WTC11 (cell line): ENCODE measurements around the gene ZDHHC7. TPM values are rescaled to one million over a fixed set of nuclear protein-coding genes. Genes with fewer than 3 reads are reported as not detected.

ENCODE experiments used
- ATAC-seq: fragments of 200-7000 bp; cut with Tn5 transposase; 2 replicates; pipeline ENCODE4 v1.10.0; 2021; ENCODE audit warnings: mild to moderate bottlenecking, moderate library complexity
- CTCF ChIA-PET: fragments of 300-600 bp; sonication (Branson Sonifier 250); formaldehyde crosslinking; loops from one replicate; lab custom pipeline; 2021; ENCODE audit warnings: antibody characterized with exemption; lab: Charles Lee
- POLR2A ChIA-PET: fragments of 350-600 bp; sonication (Branson Sonifier 250); formaldehyde crosslinking; loops from one replicate; lab custom pipeline; 2021; ENCODE audit warnings: antibody characterized with exemption; lab: Charles Lee
- DNase-seq: peaks from one replicate; pipeline ENCODE4 v3.0.0; 2021; ENCODE audit warnings: low spot score
- H3K27ac Mint-ChIP-seq: 2 replicates; pipeline ENCODE4 v1.8.0; 2021; ENCODE audit warnings: mixed read lengths
- H3K27me3 Mint-ChIP-seq: 2 replicates; pipeline ENCODE4 v1.8.0; 2021; ENCODE audit warnings: low read depth, mild to moderate bottlenecking, moderate library complexity, mixed read lengths
- H3K36me3 Mint-ChIP-seq: 2 replicates; pipeline ENCODE4 v1.8.0; 2021; ENCODE audit warnings: mixed read lengths
- H3K4me1 Mint-ChIP-seq: 2 replicates; pipeline ENCODE4 v1.8.0; 2022; ENCODE audit warnings: mixed read lengths
- H3K4me3 Mint-ChIP-seq: 2 replicates; pipeline ENCODE4 v1.8.0; 2021; ENCODE audit warnings: mild to moderate bottlenecking, moderate library complexity, mixed read lengths
- H3K9me3 Mint-ChIP-seq: 2 replicates; pipeline ENCODE4 v1.8.0; 2021; ENCODE audit warnings: mixed read lengths
- CBFB ChIP-seq: sonication (generic); formaldehyde crosslinking; IDR thresholded peaks from 2 replicates; pipeline ENCODE4 v1.8.1; 2022; ENCODE audit warnings: mild to moderate bottlenecking, low read depth, missing genetic modification reagents
- CREM ChIP-seq: sonication (generic); formaldehyde crosslinking; IDR thresholded peaks from 2 replicates; pipeline ENCODE4 v1.8.1; 2022; ENCODE audit warnings: mild to moderate bottlenecking, missing genetic modification reagents, moderate library complexity
- FOXK1 ChIP-seq: sonication (generic); formaldehyde crosslinking; IDR thresholded peaks from 2 replicates; pipeline ENCODE4 v1.8.0; 2022; ENCODE audit warnings: mild to moderate bottlenecking, moderate library complexity, missing genetic modification reagents
- FOXP1 ChIP-seq: sonication (generic); formaldehyde crosslinking; IDR thresholded peaks from 2 replicates; pipeline ENCODE4 v1.8.0; 2022; ENCODE audit warnings: missing genetic modification reagents, mild to moderate bottlenecking, moderate library complexity, borderline replicate concordance
- HMGA2 ChIP-seq: fragments of 250-450 bp; sonication (Bioruptor Pico); IDR thresholded peaks from 2 replicates; pipeline ENCODE4 v1.4.0; 2021; ENCODE audit warnings: mild to moderate bottlenecking, moderate library complexity
- JUN ChIP-seq: sonication (generic); formaldehyde crosslinking; IDR thresholded peaks from 2 replicates; pipeline ENCODE4 v1.8.0; 2023; ENCODE audit warnings: mild to moderate bottlenecking, missing genetic modification reagents
- NFATC4 ChIP-seq: fragments of 250-450 bp; sonication (Bioruptor Pico); IDR thresholded peaks from 2 replicates; pipeline ENCODE4 v1.9.0; 2021; ENCODE audit warnings: mild to moderate bottlenecking
- NR2C2 ChIP-seq: sonication (generic); formaldehyde crosslinking; IDR thresholded peaks from 2 replicates; pipeline ENCODE4 v1.8.0; 2022; ENCODE audit warnings: mild to moderate bottlenecking, missing genetic modification reagents
- OVOL2 ChIP-seq: fragments of 250-450 bp; sonication (Bioruptor Pico); IDR thresholded peaks from 2 replicates; pipeline ENCODE4 v1.9.0; 2021; ENCODE audit warnings: mild to moderate bottlenecking, borderline replicate concordance
- SMAD3 ChIP-seq: sonication (generic); formaldehyde crosslinking; IDR thresholded peaks from 2 replicates; pipeline ENCODE4 v1.8.0; 2022; ENCODE audit warnings: missing genetic modification reagents, mild to moderate bottlenecking, borderline replicate concordance
- TCF7 ChIP-seq: sonication (generic); formaldehyde crosslinking; IDR thresholded peaks from 2 replicates; pipeline ENCODE4 v1.8.0; 2022; ENCODE audit warnings: mild to moderate bottlenecking, low read depth, missing genetic modification reagents, moderate library complexity
- ZNF219 ChIP-seq: sonication (generic); formaldehyde crosslinking; IDR thresholded peaks from 2 replicates; pipeline ENCODE4 v1.8.0; 2023; ENCODE audit warnings: missing genetic modification reagents, mild to moderate bottlenecking, borderline replicate concordance
- ZNF232 ChIP-seq: sonication (generic); formaldehyde crosslinking; IDR thresholded peaks from 2 replicates; pipeline ENCODE4 v1.8.0; 2022; ENCODE audit warnings: mild to moderate bottlenecking, missing genetic modification reagents
- total RNA-seq: library from RNA; stranded (reverse); gene quantifications from 3 replicates; pipeline ENCODE4 v1.2.3, GENCODE V29; 2021
- TF ChIP-seq, protein P1 (sequence below): sonication (generic); formaldehyde crosslinking; IDR thresholded peaks from 2 replicates; pipeline ENCODE4 v1.8.0; 2022; ENCODE audit warnings: mild to moderate bottlenecking, missing genetic modification reagents
- TF ChIP-seq, protein P2 (sequence below): sonication (generic); formaldehyde crosslinking; IDR thresholded peaks from 2 replicates; pipeline ENCODE4 v1.8.1; 2022; ENCODE audit warnings: missing genetic modification reagents, borderline replicate concordance
- TF ChIP-seq, protein P3 (sequence below): sonication (generic); formaldehyde crosslinking; IDR thresholded peaks from 2 replicates; pipeline ENCODE4 v1.8.1; 2023; ENCODE audit warnings: mild to moderate bottlenecking, missing genetic modification reagents, moderate library complexity
- TF ChIP-seq, protein P4 (sequence below): fragments of 200-600 bp; IDR thresholded peaks from 2 replicates; pipeline ENCODE4 v1.8.0; 2022; ENCODE audit warnings: antibody characterized with exemption
- TF ChIP-seq, protein P5 (sequence below): sonication (generic); formaldehyde crosslinking; IDR thresholded peaks from 2 replicates; pipeline ENCODE4 v1.8.1; 2023; ENCODE audit warnings: mild to moderate bottlenecking, missing genetic modification reagents

Gene ZDHHC7
- total RNA-seq, 1 experiment from 2014 or later = 38.7 TPM

DNA sequence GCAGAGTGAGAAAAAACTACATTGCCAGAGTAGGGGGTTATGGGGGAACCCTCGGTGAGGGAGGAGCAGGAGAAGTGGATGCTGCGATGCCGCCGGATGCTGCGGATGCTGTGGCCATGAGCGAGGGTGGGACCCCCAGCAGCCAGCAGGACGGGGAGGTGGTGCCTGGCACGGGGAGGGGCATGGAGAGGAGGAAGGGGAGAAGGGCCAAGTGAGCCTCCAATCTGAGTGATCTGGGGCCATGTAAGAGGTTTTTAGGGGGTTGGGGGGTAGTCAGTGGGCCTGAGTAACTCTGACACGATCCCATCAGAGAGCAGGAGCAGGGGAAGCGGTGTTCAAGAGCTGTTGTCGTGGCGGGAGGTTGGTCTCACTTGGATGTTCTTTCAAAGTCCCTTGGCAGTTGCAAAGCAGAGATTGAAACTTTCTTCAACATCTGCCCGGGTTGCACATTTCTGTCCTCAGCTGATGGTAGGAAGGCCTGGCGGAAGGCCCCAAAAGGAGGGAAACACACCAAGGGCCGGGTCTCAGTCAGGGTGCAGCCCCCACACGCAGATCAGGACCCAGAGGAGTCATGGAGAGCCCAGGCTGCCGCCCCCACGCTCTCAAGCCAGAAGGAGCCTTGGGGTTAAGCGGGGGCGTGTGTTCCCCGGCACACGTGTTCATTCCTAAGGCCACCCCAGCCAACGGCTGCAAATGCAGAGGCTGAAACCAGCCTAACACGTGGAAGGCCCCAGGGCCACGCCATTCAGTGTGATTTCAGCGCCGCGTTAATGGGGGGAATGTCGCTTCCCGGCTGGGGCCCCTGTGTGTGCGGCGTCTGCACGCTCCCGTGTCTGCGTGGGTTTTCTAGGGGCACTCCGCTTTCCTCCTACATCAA is 81.7 kb downstream of the ZDHHC7 start (continued):
- TF ChIP-seq TCF7 (CRISPR knock-in tag) = no peak
- TF ChIP-seq, protein P1, sequence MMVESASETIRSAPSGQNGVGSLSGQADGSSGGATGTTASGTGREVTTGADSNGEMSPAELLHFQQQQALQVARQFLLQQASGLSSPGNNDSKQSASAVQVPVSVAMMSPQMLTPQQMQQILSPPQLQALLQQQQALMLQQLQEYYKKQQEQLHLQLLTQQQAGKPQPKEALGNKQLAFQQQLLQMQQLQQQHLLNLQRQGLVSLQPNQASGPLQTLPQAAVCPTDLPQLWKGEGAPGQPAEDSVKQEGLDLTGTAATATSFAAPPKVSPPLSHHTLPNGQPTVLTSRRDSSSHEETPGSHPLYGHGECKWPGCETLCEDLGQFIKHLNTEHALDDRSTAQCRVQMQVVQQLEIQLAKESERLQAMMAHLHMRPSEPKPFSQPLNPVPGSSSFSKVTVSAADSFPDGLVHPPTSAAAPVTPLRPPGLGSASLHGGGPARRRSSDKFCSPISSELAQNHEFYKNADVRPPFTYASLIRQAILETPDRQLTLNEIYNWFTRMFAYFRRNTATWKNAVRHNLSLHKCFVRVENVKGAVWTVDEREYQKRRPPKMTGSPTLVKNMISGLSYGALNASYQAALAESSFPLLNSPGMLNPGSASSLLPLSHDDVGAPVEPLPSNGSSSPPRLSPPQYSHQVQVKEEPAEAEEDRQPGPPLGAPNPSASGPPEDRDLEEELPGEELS (CRISPR knock-in tag) = no peak
- TF ChIP-seq OVOL2 = no peak
- TF ChIP-seq CREM (CRISPR knock-in tag) = no peak
- TF ChIP-seq, protein P2, sequence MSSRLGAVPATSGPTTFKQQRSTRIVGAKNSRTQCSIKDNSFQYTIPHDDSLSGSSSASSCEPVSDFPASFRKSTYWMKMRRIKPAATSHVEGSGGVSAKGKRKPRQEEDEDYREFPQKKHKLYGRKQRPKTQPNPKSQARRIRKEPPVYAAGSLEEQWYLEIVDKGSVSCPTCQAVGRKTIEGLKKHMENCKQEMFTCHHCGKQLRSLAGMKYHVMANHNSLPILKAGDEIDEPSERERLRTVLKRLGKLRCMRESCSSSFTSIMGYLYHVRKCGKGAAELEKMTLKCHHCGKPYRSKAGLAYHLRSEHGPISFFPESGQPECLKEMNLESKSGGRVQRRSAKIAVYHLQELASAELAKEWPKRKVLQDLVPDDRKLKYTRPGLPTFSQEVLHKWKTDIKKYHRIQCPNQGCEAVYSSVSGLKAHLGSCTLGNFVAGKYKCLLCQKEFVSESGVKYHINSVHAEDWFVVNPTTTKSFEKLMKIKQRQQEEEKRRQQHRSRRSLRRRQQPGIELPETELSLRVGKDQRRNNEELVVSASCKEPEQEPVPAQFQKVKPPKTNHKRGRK = no peak
- no peak for TF ChIP-seq JUN

DNA sequence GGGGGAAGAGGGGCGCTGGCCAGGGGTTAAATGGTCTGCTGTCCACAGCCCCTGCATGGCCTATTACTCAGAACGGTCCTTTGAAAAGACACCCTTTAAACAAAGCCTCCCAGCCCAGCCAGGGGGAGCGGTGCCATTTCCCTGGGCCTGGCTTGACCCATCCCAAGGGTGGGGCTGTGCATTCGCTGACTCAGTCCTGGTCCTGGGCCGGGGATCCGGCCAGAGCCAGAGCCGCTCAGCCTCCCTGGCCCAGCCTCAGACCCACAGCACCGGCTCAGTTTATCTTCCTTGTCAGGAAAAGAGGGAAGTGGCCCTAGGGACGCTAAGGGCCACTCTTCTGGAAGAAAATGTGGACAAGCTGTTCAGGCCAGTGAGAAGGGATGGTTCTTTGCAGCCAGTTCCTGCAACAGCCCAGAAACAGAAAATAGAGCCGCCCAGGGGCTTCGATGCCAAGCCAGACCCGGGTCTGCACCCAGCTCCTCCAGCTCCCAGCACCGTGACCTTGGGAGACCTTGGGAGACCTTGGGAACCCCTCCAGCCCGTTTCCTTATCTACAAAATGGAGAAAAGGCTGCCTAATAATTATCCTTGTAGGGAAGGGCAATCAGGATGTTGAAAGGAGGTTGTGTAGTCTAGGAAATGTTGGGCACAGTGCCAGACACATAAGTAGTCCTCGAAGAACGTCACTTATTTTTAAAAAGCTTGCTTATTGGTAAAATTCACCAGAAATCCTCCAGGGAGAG is 82.5 kb downstream of the ZDHHC7 start:
- ATAC-seq = no peak
- ChIA-PET CTCF (interaction anchor here (1.4 to 6.7 kb wide), 3 partner anchors 24 to 42 kb away, joined by 4 to 139 read pairs (median 9); no protein-coding TSS in a partner anchor), POLR2A (no interaction called here)
- Mint-ChIP-seq H3K9me3 (peaks cover 4% of the 10 kb centered on the region), H3K4me1 (peaks cover 14% of the 10 kb centered on the region), H3K27me3 (no peaks in the 10 kb centered on the region), H3K4me3 (no peak overlapping the region), H3K27ac (no peak overlapping the region), H3K36me3 (no peaks in the 10 kb centered on the region)
- DNase-seq = no peak
- TF ChIP-seq ZNF219 (CRISPR knock-in tag) = no peak
- TF ChIP-seq NFATC4 (CRISPR knock-in tag) = no peak
- TF ChIP-seq CBFB = no peak
- TF ChIP-seq FOXK1 = no peak
- TF ChIP-seq, protein P3, sequence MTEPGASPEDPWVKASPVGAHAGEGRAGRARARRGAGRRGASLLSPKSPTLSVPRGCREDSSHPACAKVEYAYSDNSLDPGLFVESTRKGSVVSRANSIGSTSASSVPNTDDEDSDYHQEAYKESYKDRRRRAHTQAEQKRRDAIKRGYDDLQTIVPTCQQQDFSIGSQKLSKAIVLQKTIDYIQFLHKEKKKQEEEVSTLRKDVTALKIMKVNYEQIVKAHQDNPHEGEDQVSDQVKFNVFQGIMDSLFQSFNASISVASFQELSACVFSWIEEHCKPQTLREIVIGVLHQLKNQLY (CRISPR knock-in tag) = no peak
- TF ChIP-seq, protein P1 (CRISPR knock-in tag) = no peak

DNA sequence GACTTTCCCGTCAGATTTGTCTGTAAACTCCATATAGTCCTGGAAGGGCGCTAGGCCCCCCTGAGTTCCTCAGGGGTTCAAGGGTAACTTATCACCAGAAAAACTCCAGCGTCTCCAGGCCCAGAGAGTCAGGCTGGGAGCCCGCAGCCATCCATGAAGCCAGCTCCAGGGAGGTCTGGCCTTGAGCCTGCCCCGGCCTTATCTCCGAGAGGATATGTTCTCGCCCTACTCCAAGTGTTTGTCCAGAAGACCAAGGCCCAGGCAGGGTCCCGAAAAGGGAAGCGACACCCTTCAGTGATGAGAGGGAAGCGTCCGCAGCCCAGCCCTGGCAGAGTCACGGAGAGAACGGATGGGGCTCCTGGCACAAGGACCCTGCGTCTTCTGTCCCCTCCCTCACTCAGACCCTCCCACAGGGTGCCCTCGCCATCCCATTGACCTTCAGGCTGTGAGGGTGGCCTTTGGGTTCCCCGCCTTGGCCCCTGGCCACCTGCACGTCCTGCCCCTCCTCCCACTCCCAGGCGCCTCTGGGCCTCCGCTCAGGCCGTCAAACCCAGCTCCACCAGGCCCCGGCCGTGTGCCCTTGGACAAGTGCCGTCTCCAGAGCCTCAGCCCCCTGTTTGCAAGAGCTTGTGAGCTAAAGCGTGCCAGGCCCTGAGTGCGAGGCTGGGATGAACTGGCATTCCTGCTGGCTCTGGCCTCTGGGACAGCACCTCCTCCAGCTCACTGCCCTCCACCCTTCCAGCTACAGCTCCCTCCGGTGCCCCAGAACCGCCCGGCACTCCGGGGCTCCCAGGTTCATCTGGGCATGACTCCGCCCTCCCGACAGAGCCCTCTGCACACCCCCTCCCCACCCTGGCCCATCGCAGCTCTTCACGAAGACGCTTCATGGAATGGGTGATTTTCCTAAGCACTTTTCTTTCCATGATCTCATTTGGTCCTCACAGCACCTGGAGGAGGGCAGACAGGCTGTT is 83.4 kb downstream of the ZDHHC7 start:
- Mint-ChIP-seq H3K27ac (no peak overlapping the region), H3K4me3 (no peak overlapping the region), H3K9me3 (peaks cover 4% of the 10 kb centered on the region), H3K4me1 (peaks cover 14% of the 10 kb centered on the region), H3K36me3 (no peaks in the 10 kb centered on the region), H3K27me3 (no peaks in the 10 kb centered on the region)
- ChIA-PET CTCF (interaction anchor here (0.7 to 6.7 kb wide), 4 partner anchors 25 to 422 kb away, joined by 3 to 139 read pairs (median 6); no protein-coding TSS in a partner anchor), POLR2A (no interaction called here)
- TF ChIP-seq NFATC4 (CRISPR knock-in tag) (no peak), HMGA2 (no peak), ZNF232 (no peak), SMAD3 (CRISPR knock-in tag) (no peak), NR2C2 (CRISPR knock-in tag) (no peak), FOXP1 (CRISPR knock-in tag) (no peak)
- TF ChIP-seq, protein P4, sequence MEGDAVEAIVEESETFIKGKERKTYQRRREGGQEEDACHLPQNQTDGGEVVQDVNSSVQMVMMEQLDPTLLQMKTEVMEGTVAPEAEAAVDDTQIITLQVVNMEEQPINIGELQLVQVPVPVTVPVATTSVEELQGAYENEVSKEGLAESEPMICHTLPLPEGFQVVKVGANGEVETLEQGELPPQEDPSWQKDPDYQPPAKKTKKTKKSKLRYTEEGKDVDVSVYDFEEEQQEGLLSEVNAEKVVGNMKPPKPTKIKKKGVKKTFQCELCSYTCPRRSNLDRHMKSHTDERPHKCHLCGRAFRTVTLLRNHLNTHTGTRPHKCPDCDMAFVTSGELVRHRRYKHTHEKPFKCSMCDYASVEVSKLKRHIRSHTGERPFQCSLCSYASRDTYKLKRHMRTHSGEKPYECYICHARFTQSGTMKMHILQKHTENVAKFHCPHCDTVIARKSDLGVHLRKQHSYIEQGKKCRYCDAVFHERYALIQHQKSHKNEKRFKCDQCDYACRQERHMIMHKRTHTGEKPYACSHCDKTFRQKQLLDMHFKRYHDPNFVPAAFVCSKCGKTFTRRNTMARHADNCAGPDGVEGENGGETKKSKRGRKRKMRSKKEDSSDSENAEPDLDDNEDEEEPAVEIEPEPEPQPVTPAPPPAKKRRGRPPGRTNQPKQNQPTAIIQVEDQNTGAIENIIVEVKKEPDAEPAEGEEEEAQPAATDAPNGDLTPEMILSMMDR = no peak
- TF ChIP-seq, protein P5, sequence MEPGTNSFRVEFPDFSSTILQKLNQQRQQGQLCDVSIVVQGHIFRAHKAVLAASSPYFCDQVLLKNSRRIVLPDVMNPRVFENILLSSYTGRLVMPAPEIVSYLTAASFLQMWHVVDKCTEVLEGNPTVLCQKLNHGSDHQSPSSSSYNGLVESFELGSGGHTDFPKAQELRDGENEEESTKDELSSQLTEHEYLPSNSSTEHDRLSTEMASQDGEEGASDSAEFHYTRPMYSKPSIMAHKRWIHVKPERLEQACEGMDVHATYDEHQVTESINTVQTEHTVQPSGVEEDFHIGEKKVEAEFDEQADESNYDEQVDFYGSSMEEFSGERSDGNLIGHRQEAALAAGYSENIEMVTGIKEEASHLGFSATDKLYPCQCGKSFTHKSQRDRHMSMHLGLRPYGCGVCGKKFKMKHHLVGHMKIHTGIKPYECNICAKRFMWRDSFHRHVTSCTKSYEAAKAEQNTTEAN (CRISPR knock-in tag) = no peak
- no peak for DNase-seq
- ATAC-seq = no peak
